ENCODE measurements around the gene RTN4R.
"Not testable (repeated sequence)": the region's sequence is repeated elsewhere in the genome, so short reads cannot be mapped to it uniquely, and the experiment has no call there.

RTN4R gene

DNA sequence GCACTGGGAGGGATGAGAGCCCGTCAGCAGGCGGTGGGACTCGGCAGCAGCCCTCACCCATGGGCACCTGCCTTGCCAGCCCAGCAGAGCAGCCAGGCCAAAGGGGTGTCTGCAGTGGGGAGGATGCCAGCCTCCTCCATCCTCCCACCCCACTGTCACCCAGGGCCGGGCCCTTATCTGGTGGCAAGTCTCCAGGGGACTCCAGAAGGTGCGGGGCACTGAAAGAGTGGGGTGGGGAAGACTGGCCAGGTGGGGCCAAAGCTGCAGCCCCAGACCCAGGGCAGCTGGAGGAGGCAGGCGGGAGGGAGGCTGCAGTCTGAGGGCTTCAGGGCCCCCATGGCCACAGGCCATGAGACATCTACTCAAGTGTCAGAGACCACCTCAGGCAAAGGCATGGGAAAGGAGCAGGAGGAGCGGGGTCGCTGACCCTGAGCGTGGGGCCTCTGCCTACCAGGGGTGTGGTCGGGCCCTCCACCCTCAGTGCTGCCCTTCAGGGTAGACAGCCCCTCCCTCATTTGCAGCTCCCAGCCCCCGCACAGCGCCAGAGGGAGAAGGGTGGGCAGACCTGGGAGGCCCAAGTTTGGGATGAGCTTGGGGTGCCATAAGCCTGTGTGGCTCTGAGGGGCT, 48.2 kb upstream of the RTN4R start:
- Histone ChIP-seq H3K4ac (ENCODE audit: low read length) (no peak overlapping the region), H3K27ac (replicated peaks; ENCODE audit: low read length) (no peak overlapping the region), H3K23ac (ENCODE audit: low read depth, low read length, poor library complexity) (no peak overlapping the region), H2BK12ac (ENCODE audit: low read length) (no peak overlapping the region), H2AFZ (ENCODE audit: low read length) (no peak overlapping the region), H4K8ac (ENCODE audit: low read depth, low read length) (no peak overlapping the region), H3K14ac (ENCODE audit: low read length) (no peak overlapping the region), H2BK5ac (ENCODE audit: low read length) (peak overlapping the region; percentile 15), H3K36me3 (replicated peaks in 1 of 2; ENCODE audit: control insufficient read depth in 2 of 2, insufficient read depth in 2 of 2, low read length in 2 of 2) (no peaks in the 10 kb centered on the region), H3K4me2 (ENCODE audit: insufficient read depth, low read length, poor library complexity, severe bottlenecking) (no peak overlapping the region), H2AK5ac (ENCODE audit: low read depth, low read length) (no peak overlapping the region), H2BK15ac (ENCODE audit: low read length) (no peak overlapping the region), H3K18ac (ENCODE audit: low read length) (no peak overlapping the region), H3K4me1 (ENCODE audit: control insufficient read depth in 2 of 2, insufficient read depth in 1 of 2, low read depth in 1 of 2, low read length in 2 of 2) (peaks cover 4 to 7% of the 10 kb centered on the region in 2 donors), H3K27me3 (ENCODE audit: control insufficient read depth in 3 of 3, insufficient read depth in 3 of 3, low read depth in 1 of 3, low read length in 3 of 3) (no peaks in the 10 kb centered on the region), H3K9ac (ENCODE audit: low read depth, low read length, poor library complexity) (peak overlapping the region; percentile 70), H3K9me3 (replicated peaks in 1 of 2; ENCODE audit: control insufficient read depth in 2 of 2, insufficient read depth in 1 of 2, low read depth in 1 of 2, low read length in 2 of 2) (no peaks in the 10 kb centered on the region), H4K91ac (ENCODE audit: low read depth, low read length, poor library complexity) (no peak overlapping the region), H3K79me1 (ENCODE audit: low read depth, low read length) (peaks cover 16% of the 10 kb centered on the region), H2BK120ac (ENCODE audit: low read depth, low read length) (no peak overlapping the region), H3K4me3 (ENCODE audit: low read length in 2 of 2) (no peak overlapping the region)
- DNase-seq (ENCODE audit: low spot score), result no peak
- WGBS, 2 donors (ENCODE audit: extremely low coverage in 2 of 2, insufficient read length in 2 of 2, insufficient replicate concordance in 1 of 2), result no CpG with 5 or more reads among the region's 12 CpGs

DNA sequence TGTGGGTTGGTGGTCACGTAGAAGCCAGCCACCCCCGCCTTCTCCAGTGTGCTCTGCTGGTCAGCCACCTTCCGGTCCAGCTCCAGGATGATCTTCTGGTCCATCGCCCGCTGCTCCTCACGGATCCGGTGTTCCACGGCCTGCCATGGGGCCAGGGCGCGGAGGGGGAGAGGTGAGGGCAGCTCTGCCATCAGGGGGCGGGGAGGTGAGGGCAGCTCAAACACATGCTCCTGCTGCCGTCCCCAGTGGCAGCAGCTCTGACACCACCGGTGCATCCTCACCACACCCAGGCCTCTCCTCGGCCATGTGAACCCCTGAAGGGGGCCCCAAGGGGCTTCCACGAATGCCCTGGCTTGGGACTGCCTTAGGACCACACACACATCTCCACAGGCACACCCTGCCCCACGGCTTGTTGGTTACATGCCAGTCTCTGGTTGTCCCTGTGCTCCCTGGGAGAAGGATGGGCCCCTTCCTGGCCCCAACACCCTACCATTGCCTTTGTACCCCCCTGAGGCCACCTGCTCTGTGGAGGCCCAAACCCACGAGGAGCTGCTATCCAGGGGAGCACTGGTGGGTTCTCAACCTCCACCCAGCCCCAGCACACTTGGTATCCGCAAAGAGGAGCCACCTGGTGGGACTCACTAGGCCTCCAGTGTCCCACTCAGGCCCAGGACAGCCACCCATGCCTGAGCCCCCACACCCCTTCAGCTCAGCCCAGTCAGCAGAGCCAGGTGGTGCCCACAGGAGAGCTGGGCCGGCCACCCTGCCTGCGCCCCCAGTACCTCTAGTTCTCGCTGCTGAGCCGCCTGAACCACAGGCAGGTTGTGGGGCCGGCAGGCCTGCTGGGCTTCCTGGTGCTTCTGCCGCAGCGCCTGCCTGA, 47.5 kb upstream of the RTN4R start:
- no peak overlapping the region for H4K8ac ChIP-seq (ENCODE audit: low read depth, low read length)
- peaks cover 4 to 5% of the 10 kb centered on the region in 2 donors for H3K4me1 ChIP-seq (ENCODE audit: control insufficient read depth in 2 of 2, insufficient read depth in 1 of 2, low read depth in 1 of 2, low read length in 2 of 2)
- WGBS, 2 donors (ENCODE audit: extremely low coverage in 2 of 2, insufficient read length in 2 of 2, insufficient replicate concordance in 1 of 2), result no CpG with 5 or more reads among the region's 25 CpGs
- no peak overlapping the region for H2AFZ ChIP-seq (ENCODE audit: low read length)
- H4K91ac ChIP-seq (ENCODE audit: low read depth, low read length, poor library complexity), result no peak overlapping the region
- H2AK5ac ChIP-seq (ENCODE audit: low read depth, low read length), result no peak overlapping the region
- H2BK12ac ChIP-seq (ENCODE audit: low read length), result no peak overlapping the region
- H3K18ac ChIP-seq (ENCODE audit: low read length), result no peak overlapping the region
- no peak overlapping the region for H2BK15ac ChIP-seq (ENCODE audit: low read length)
- no peaks in the 10 kb centered on the region for H3K9me3 ChIP-seq (replicated peaks in 1 of 2; ENCODE audit: control insufficient read depth in 2 of 2, insufficient read depth in 1 of 2, low read depth in 1 of 2, low read length in 2 of 2)
- no peak overlapping the region for H2BK120ac ChIP-seq (ENCODE audit: low read depth, low read length)
- no peak overlapping the region for H3K14ac ChIP-seq (ENCODE audit: low read length)
- peak overlapping the region; percentile 15 for H2BK5ac ChIP-seq (ENCODE audit: low read length)
- no peak overlapping the region for H3K4me2 ChIP-seq (ENCODE audit: insufficient read depth, low read length, poor library complexity, severe bottlenecking)
- no peak overlapping the region for H3K23ac ChIP-seq (ENCODE audit: low read depth, low read length, poor library complexity)
- H3K79me1 ChIP-seq (ENCODE audit: low read depth, low read length), result peaks cover 16% of the 10 kb centered on the region
- DNase-seq (ENCODE audit: low spot score), result no peak
- H3K4ac ChIP-seq (ENCODE audit: low read length), result no peak overlapping the region
- H3K27me3 ChIP-seq (ENCODE audit: control insufficient read depth in 3 of 3, insufficient read depth in 3 of 3, low read depth in 1 of 3, low read length in 3 of 3), result no peaks in the 10 kb centered on the region
- H3K9ac ChIP-seq (ENCODE audit: low read depth, low read length, poor library complexity), result peak overlapping the region; percentile 84
- H3K36me3 ChIP-seq (replicated peaks in 1 of 2; ENCODE audit: control insufficient read depth in 2 of 2, insufficient read depth in 2 of 2, low read length in 2 of 2), result no peaks in the 10 kb centered on the region
- H3K27ac ChIP-seq (replicated peaks; ENCODE audit: low read length), result no peak overlapping the region
- no peak overlapping the region for H3K4me3 ChIP-seq (ENCODE audit: low read length in 2 of 2)

DNA sequence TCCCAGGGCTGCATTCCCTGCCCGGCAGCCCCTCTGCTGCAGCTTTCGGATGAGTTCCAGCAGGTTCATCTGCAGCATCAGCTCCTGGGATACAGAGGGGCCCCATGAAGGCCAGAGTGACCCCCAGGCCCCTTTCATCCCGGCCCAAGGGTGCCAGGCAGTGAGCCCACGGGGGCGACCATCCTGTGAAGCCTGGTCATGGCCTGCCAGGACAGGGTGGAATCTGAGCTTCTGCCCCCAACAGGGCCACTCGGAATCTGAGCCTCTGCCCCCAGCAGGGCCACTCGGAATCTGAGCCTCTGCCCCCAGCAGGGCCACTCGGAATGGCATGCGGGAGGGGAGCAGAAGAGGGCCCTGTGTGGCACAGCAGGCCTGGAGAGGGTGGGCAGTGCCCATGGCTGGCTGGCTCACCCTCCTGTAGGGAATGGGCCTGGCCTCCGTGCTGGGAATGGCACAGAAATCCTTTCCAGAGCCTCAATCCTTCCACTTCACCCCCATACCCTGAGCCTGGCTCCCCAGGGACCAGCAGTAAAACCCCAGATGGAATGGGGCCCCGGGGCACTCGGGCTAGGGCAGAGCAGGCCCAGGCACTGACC, 46.7 kb upstream of the RTN4R start:
- H3K4me1 ChIP-seq (ENCODE audit: control insufficient read depth in 2 of 2, insufficient read depth in 1 of 2, low read depth in 1 of 2, low read length in 2 of 2); H2AFZ ChIP-seq (ENCODE audit: low read length); H2BK15ac ChIP-seq (ENCODE audit: low read length); H2BK12ac ChIP-seq (ENCODE audit: low read length); H3K27me3 ChIP-seq (ENCODE audit: control insufficient read depth in 3 of 3, insufficient read depth in 3 of 3, low read depth in 1 of 3, low read length in 3 of 3); H3K9me3 ChIP-seq (replicated peaks in 1 of 2; ENCODE audit: control insufficient read depth in 2 of 2, insufficient read depth in 1 of 2, low read depth in 1 of 2, low read length in 2 of 2); DNase-seq (ENCODE audit: low spot score); H3K14ac ChIP-seq (ENCODE audit: low read length); H3K18ac ChIP-seq (ENCODE audit: low read length); H3K4ac ChIP-seq (ENCODE audit: low read length); H3K4me2 ChIP-seq (ENCODE audit: insufficient read depth, low read length, poor library complexity, severe bottlenecking); H3K36me3 ChIP-seq (replicated peaks in 1 of 2; ENCODE audit: control insufficient read depth in 2 of 2, insufficient read depth in 2 of 2, low read length in 2 of 2); H3K27ac ChIP-seq (replicated peaks; ENCODE audit: low read length); H3K4me3 ChIP-seq (ENCODE audit: low read length in 2 of 2); H4K91ac ChIP-seq (ENCODE audit: low read depth, low read length, poor library complexity); H3K23ac ChIP-seq (ENCODE audit: low read depth, low read length, poor library complexity); H3K9ac ChIP-seq (ENCODE audit: low read depth, low read length, poor library complexity); H2BK5ac ChIP-seq (ENCODE audit: low read length); H2BK120ac ChIP-seq (ENCODE audit: low read depth, low read length); H4K8ac ChIP-seq (ENCODE audit: low read depth, low read length); H2AK5ac ChIP-seq (ENCODE audit: low read depth, low read length): not testable (repeated sequence)
- WGBS, 2 donors (ENCODE audit: extremely low coverage in 2 of 2, insufficient read length in 2 of 2, insufficient replicate concordance in 1 of 2), result no CpG with 5 or more reads among the region's 12 CpGs
- H3K79me1 ChIP-seq (ENCODE audit: low read depth, low read length), result peaks cover 11% of the 10 kb centered on the region

DNA sequence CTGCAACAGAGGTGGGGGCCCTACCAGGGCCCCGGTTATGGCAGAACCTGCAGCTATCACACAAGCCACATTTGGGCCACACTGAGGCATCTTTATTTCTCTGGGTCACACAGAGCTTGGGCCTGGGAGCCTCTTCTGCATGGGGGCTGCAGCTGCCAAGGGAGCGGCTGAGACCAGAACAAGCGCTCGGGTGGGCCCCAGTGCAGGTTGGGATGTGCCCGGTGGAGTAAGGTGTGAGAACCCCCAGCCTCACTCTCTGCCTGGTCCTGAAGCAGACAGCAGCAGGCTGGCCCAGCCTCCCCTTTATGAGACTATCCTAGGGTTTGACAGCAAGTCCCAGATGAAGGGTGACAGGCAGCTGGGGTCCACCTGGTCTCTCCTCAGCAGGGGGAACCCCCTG, 46.1 kb upstream of the RTN4R start:
- not testable (repeated sequence) for H3K36me3 ChIP-seq (replicated peaks in 1 of 2; ENCODE audit: control insufficient read depth in 2 of 2, insufficient read depth in 2 of 2, low read length in 2 of 2); H3K4me3 ChIP-seq (ENCODE audit: low read length in 2 of 2); H2BK15ac ChIP-seq (ENCODE audit: low read length); H3K27me3 ChIP-seq (ENCODE audit: control insufficient read depth in 3 of 3, insufficient read depth in 3 of 3, low read depth in 1 of 3, low read length in 3 of 3); H3K79me1 ChIP-seq (ENCODE audit: low read depth, low read length); H3K23ac ChIP-seq (ENCODE audit: low read depth, low read length, poor library complexity); H3K9ac ChIP-seq (ENCODE audit: low read depth, low read length, poor library complexity); H3K14ac ChIP-seq (ENCODE audit: low read length); H3K4ac ChIP-seq (ENCODE audit: low read length); H4K91ac ChIP-seq (ENCODE audit: low read depth, low read length, poor library complexity); H2AFZ ChIP-seq (ENCODE audit: low read length); H2BK120ac ChIP-seq (ENCODE audit: low read depth, low read length); H3K18ac ChIP-seq (ENCODE audit: low read length); H2BK12ac ChIP-seq (ENCODE audit: low read length); DNase-seq (ENCODE audit: low spot score); H4K8ac ChIP-seq (ENCODE audit: low read depth, low read length); H2AK5ac ChIP-seq (ENCODE audit: low read depth, low read length); H3K4me2 ChIP-seq (ENCODE audit: insufficient read depth, low read length, poor library complexity, severe bottlenecking); H3K9me3 ChIP-seq (replicated peaks in 1 of 2; ENCODE audit: control insufficient read depth in 2 of 2, insufficient read depth in 1 of 2, low read depth in 1 of 2, low read length in 2 of 2); H3K4me1 ChIP-seq (ENCODE audit: control insufficient read depth in 2 of 2, insufficient read depth in 1 of 2, low read depth in 1 of 2, low read length in 2 of 2); H3K27ac ChIP-seq (replicated peaks; ENCODE audit: low read length); H2BK5ac ChIP-seq (ENCODE audit: low read length)
- no CpG with 5 or more reads among the region's 5 CpGs for WGBS, 2 donors (ENCODE audit: extremely low coverage in 2 of 2, insufficient read length in 2 of 2, insufficient replicate concordance in 1 of 2)
